Suppressor macrophage treated with lipopolysaccharide for 4 hours (primary cell): ENCODE data around the gene RNF213.
"Not testable (repeated sequence)": the region's sequence is repeated elsewhere in the genome, so short reads cannot be mapped to it uniquely, and the experiment has no call there.

Experiments
- DNase-seq: peaks from one replicate; pipeline ENCODE4 v3.0.0-alpha.2; 2020

Gene RNF213

GRCh38 chr17:80396157-80397033 lies 135.7 kb downstream of the RNF213 start:
- DNase-seq: no peak

GRCh38 chr17:80397034-80397387 lies 136.4 kb downstream of the RNF213 start:
- no peak for DNase-seq

GRCh38 chr17:80397686-80398085 lies 137.0 kb downstream of the RNF213 start:
- no peak for DNase-seq

- not testable (repeated sequence) for DNase-seq
These were observed 140.4 kb downstream of the RNF213 start for GRCh38 chr17:80401086-80401485.

GRCh38 chr17:80402102-80402501 lies 141.4 kb downstream of the RNF213 start:
- DNase-seq: not testable (repeated sequence)

- DNase-seq: no peak
These were observed 142.3 kb downstream of the RNF213 start for GRCh38 chr17:80402959-80403358.

GRCh38 chr17:80406146-80406545 lies 145.5 kb downstream of the RNF213 start:
- DNase-seq: no peak

GRCh38 chr17:80407917-80408316 lies 147.3 kb downstream of the RNF213 start:
- not testable (repeated sequence) for DNase-seq

- DNase-seq: no peak
These were observed 148.2 kb downstream of the RNF213 start for GRCh38 chr17:80408872-80409271.

GRCh38 chr17:80409626-80410025 lies 149.0 kb downstream of the RNF213 start:
- DNase-seq: no peak

GRCh38 chr17:80410441-80411087 lies 149.9 kb downstream of the RNF213 start:
- DNase-seq: not testable (repeated sequence)

- no peak for DNase-seq
These were observed 153.3 kb downstream of the RNF213 start for GRCh38 chr17:80413771-80414507.

GRCh38 chr17:80414508-80414802 lies 153.8 kb downstream of the RNF213 start:
- DNase-seq: no peak

- peak; percentile 98 for DNase-seq
These were observed 154.4 kb downstream of the RNF213 start, which contains the start of gene ENDOV for GRCh38 chr17:80414803-80415625. TSS of gene ENDOV (plus strand) at chr17:80415167. CDS start at chr17:80415195, 28 bp downstream.

- no peak for DNase-seq
These were observed 155.0 kb downstream of the RNF213 start for GRCh38 chr17:80415626-80416137.

- DNase-seq: no peak
These were observed 155.7 kb downstream of the RNF213 start for GRCh38 chr17:80416260-80416939.

- DNase-seq: no peak
These were observed 156.3 kb downstream of the RNF213 start for GRCh38 chr17:80416940-80417293.

GRCh38 chr17:80418589-80418988 lies 157.9 kb downstream of the RNF213 start:
- no peak for DNase-seq

GRCh38 chr17:80419255-80419654 lies 158.6 kb downstream of the RNF213 start:
- DNase-seq: no peak

- DNase-seq: no peak
These were observed 160.9 kb downstream of the RNF213 start for GRCh38 chr17:80421381-80422090.

GRCh38 chr17:80422276-80422675 lies 161.6 kb downstream of the RNF213 start:
- DNase-seq: no peak
